HepG2 (cell line): ENCODE data around the gene TUFM. TPM values are rescaled to one million over a fixed set of nuclear protein-coding genes. Genes with fewer than 3 reads are reported as not detected.
A peak's percentile ranks its signal among the peaks of the same experiment; 100 is the strongest.

Source experiments
- CEBPG ChIP-seq: IDR thresholded peaks from 2 replicates; pipeline ENCODE4 v1.6.1; 2016
- GATAD1 ChIP-seq: IDR thresholded peaks from 2 replicates; pipeline ENCODE4 v1.6.1; 2016; ENCODE audit warnings: missing genetic modification reagents, missing compliant biosample characterization
- MIER2 ChIP-seq: IDR thresholded peaks from 2 replicates; pipeline ENCODE4 v1.6.1; 2016; ENCODE audit warnings: missing biosample characterization, missing genetic modification reagents
- RFX1 ChIP-seq: fragments of 450-650 bp; IDR thresholded peaks from 2 replicates; pipeline ENCODE4 v1.6.1; 2017
- SAP130 ChIP-seq: IDR thresholded peaks from 2 replicates; pipeline ENCODE4 v1.6.1; 2016; ENCODE audit warnings: low read depth
- TAF15 ChIP-seq: fragments of 200-400 bp; formaldehyde crosslinking; IDR thresholded peaks from one replicate; pipeline ENCODE4 v1.6.1; 2018; ENCODE audit warnings: mild to moderate bottlenecking, low read depth, low read length; ENCODE audit not compliant: poor library complexity, severe bottlenecking
- YEATS2 ChIP-seq: sonication (generic); formaldehyde crosslinking; IDR thresholded peaks from 2 replicates; pipeline ENCODE4 v1.4.0; 2020; ENCODE audit warnings: missing genetic modification reagents, borderline replicate concordance
- ZBTB3 ChIP-seq: sonication (generic); formaldehyde crosslinking; IDR thresholded peaks from 2 replicates; pipeline ENCODE4 v1.4.0; 2020; ENCODE audit warnings: low read depth, mild to moderate bottlenecking, moderate library complexity, missing genetic modification reagents, borderline replicate concordance
- ZEB1 ChIP-seq: IDR thresholded peaks from 2 replicates; pipeline ENCODE4 v1.6.1; 2012; ENCODE audit warnings: mild to moderate bottlenecking, low read depth, inconsistent platforms; ENCODE audit not compliant: insufficient replicate concordance
- ZFX ChIP-seq: sonication (generic); formaldehyde crosslinking; IDR thresholded peaks from 2 replicates; pipeline ENCODE4 v1.4.0; 2020; ENCODE audit warnings: mild to moderate bottlenecking, low read depth, missing genetic modification reagents, moderate library complexity
- ZNF230 ChIP-seq: sonication (generic); formaldehyde crosslinking; IDR thresholded peaks from 2 replicates; pipeline ENCODE4 v1.4.0; 2020; ENCODE audit warnings: mild to moderate bottlenecking, missing genetic modification reagents
- ZNF468 ChIP-seq: sonication (generic); formaldehyde crosslinking; IDR thresholded peaks from 2 replicates; pipeline ENCODE4 v1.8.0; 2022; ENCODE audit warnings: mild to moderate bottlenecking, moderate library complexity, missing genetic modification reagents
- polyA plus RNA-seq, 8 experiments: library from polyadenylated mRNA; depleted of rRNA in 3 of 8; stranded (reverse) in 7 of 8; unstranded in 1 of 8; fragments of >200 nt; fragmentation: Illumina TruSeq in 4 of 8; extraction: Trizol in 4 of 8; gene quantifications; 2 replicates each; pipeline versions ENCODE4 v1.2.1 to v1.2.3, GENCODE V29; 2011 to 2016; ENCODE audit warnings: low read depth in 4 of 8, missing spikeins in 1 of 8, mixed read lengths in 1 of 8; ENCODE audit not compliant: insufficient read depth in 1 of 8
- total RNA-seq, 5 experiments: library from RNA; depleted of rRNA; stranded (reverse); fragments of >200 nt; fragmentation: Illumina TruSeq; extraction: Trizol; gene quantifications; 2 replicates each; pipeline ENCODE4 v1.2.3, GENCODE V29; 2016; ENCODE audit warnings: low read depth in 1 of 5
- TF ChIP-seq, protein P1 (sequence below): sonication (generic); formaldehyde crosslinking; IDR thresholded peaks from 2 replicates; pipeline ENCODE4 v1.5.0; 2020; ENCODE audit warnings: mild to moderate bottlenecking, missing genetic modification reagents, borderline replicate concordance
- TF ChIP-seq, protein P2 (sequence below): sonication (generic); formaldehyde crosslinking; conservative IDR thresholded peaks from 2 replicates; pipeline ENCODE4 v1.4.0; 2020; ENCODE audit warnings: missing genetic modification reagents
- TF ChIP-seq, protein P3 (sequence below): sonication (generic); formaldehyde crosslinking; IDR thresholded peaks from 2 replicates; pipeline ENCODE4 v1.4.0; 2020; ENCODE audit warnings: missing genetic modification reagents, borderline replicate concordance
- TF ChIP-seq, protein P4 (sequence below): sonication (generic); formaldehyde crosslinking; conservative IDR thresholded peaks from 2 replicates; pipeline ENCODE4 v1.4.0; 2020; ENCODE audit warnings: missing genetic modification reagents
- TF ChIP-seq, protein P5 (sequence below): sonication (generic); formaldehyde crosslinking; IDR thresholded peaks from 2 replicates; pipeline ENCODE4 v1.8.1; 2022; ENCODE audit warnings: mild to moderate bottlenecking, missing genetic modification reagents

Gene TUFM
- total and polyA plus RNA-seq, 2 of the 13 experiments (the other 11 are each of a cell fraction or from before 2014, with no cell fraction given): 206 to 298 TPM

DNA sequence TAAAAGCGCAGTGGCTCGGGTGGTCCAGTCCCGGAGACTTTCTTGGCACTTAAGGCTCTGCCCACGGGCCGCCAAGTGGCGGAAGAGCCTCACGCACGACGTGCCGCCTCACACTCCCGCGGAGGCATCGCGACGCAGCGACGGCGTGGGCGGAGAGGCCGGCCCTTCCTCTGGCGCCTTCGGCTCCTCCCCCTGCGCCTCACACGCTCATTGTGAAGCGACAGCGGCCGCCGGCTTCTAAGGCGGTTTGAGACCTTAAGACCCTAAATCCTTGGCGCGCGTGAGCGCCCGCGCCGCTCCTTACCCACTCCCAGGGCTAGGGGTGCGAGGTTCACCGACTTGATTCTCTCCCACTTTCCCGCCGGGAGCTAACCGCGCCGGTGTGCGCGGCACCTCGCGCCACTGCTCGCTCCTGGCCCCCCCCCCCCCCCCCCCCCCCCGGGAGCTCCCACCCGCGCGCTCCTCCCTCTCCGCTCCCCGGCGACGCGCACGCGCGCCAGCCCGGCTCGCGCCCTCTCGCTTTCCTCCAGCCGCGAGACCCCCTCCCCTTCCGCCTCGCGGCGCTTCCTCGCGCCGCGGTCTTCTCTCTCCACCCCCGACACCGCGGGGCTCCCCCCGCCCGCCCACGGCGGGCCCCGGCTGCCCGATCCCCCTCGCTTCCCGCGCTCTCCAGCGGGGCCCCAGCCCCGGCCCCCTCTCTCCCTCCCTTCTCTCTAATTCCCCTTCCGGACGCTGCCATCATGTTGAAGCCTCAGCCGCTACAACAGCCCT is 23.4 kb downstream of the TUFM start, which contains the start of gene ATXN2L (continued):
- TF ChIP-seq, protein P1, sequence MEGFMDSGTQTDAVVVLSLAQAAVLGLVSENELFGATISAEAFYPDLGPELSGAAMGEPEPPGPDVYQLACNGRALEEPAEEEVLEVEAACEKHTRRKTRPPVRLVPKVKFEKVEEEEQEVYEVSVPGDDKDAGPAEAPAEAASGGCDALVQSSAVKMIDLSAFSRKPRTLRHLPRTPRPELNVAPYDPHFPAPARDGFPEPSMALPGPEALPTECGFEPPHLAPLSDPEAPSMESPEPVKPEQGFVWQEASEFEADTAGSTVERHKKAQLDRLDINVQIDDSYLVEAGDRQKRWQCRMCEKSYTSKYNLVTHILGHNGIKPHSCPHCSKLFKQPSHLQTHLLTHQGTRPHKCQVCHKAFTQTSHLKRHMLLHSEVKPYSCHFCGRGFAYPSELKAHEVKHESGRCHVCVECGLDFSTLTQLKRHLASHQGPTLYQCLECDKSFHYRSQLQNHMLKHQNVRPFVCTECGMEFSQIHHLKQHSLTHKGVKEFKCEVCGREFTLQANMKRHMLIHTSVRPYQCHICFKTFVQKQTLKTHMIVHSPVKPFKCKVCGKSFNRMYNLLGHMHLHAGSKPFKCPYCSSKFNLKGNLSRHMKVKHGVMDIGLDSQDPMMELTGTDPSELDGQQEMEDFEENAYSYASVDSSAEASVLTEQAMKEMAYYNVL (CRISPR knock-in tag): peak; percentile 88
- TF ChIP-seq, protein P2, sequence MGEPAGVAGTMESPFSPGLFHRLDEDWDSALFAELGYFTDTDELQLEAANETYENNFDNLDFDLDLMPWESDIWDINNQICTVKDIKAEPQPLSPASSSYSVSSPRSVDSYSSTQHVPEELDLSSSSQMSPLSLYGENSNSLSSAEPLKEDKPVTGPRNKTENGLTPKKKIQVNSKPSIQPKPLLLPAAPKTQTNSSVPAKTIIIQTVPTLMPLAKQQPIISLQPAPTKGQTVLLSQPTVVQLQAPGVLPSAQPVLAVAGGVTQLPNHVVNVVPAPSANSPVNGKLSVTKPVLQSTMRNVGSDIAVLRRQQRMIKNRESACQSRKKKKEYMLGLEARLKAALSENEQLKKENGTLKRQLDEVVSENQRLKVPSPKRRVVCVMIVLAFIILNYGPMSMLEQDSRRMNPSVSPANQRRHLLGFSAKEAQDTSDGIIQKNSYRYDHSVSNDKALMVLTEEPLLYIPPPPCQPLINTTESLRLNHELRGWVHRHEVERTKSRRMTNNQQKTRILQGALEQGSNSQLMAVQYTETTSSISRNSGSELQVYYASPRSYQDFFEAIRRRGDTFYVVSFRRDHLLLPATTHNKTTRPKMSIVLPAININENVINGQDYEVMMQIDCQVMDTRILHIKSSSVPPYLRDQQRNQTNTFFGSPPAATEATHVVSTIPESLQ (CRISPR knock-in tag): peak; percentile 89; the same call in 1 of the 2 replicates
- TF ChIP-seq, protein P3, sequence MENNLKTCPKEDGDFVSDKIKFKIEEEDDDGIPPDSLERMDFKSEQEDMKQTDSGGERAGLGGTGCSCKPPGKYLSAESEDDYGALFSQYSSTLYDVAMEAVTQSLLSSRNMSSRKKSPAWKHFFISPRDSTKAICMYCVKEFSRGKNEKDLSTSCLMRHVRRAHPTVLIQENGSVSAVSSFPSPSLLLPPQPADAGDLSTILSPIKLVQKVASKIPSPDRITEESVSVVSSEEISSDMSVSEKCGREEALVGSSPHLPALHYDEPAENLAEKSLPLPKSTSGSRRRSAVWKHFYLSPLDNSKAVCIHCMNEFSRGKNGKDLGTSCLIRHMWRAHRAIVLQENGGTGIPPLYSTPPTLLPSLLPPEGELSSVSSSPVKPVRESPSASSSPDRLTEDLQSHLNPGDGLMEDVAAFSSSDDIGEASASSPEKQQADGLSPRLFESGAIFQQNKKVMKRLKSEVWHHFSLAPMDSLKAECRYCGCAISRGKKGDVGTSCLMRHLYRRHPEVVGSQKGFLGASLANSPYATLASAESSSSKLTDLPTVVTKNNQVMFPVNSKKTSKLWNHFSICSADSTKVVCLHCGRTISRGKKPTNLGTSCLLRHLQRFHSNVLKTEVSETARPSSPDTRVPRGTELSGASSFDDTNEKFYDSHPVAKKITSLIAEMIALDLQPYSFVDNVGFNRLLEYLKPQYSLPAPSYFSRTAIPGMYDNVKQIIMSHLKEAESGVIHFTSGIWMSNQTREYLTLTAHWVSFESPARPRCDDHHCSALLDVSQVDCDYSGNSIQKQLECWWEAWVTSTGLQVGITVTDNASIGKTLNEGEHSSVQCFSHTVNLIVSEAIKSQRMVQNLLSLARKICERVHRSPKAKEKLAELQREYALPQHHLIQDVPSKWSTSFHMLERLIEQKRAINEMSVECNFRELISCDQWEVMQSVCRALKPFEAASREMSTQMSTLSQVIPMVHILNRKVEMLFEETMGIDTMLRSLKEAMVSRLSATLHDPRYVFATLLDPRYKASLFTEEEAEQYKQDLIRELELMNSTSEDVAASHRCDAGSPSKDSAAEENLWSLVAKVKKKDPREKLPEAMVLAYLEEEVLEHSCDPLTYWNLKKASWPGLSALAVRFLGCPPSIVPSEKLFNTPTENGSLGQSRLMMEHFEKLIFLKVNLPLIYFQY (CRISPR knock-in tag): peak; percentile 82; the same call in 1 of the 2 replicates
- TF ChIP-seq ZEB1 (no peak), ZNF230 (CRISPR knock-in tag) (peak; percentile 92; the same call in 1 of the 2 replicates), GATAD1 (peak; percentile 96), RFX1 (no peak), SAP130 (peak; percentile 96), CEBPG (peak; percentile 63), ZFX (peak; percentile 87), TAF15 (no peak), YEATS2 (CRISPR knock-in tag) (peak; percentile 100), ZBTB3 (CRISPR knock-in tag) (0 out of 2 replicates have a peak, but pooled peaks have one; percentile 59), ZNF468 (CRISPR knock-in tag) (no peak), MIER2 (peak; percentile 77)
- TF ChIP-seq, protein P4, sequence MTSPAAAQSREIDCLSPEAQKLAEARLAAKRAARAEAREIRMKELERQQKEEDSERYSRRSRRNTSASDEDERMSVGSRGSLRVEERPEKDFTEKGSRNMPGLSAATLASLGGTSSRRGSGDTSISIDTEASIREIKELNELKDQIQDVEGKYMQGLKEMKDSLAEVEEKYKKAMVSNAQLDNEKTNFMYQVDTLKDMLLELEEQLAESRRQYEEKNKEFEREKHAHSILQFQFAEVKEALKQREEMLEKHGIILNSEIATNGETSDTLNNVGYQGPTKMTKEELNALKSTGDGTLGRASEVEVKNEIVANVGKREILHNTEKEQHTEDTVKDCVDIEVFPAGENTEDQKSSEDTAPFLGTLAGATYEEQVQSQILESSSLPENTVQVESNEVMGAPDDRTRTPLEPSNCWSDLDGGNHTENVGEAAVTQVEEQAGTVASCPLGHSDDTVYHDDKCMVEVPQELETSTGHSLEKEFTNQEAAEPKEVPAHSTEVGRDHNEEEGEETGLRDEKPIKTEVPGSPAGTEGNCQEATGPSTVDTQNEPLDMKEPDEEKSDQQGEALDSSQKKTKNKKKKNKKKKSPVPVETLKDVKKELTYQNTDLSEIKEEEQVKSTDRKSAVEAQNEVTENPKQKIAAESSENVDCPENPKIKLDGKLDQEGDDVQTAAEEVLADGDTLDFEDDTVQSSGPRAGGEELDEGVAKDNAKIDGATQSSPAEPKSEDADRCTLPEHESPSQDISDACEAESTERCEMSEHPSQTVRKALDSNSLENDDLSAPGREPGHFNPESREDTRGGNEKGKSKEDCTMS (CRISPR knock-in tag): peak; percentile 82; the same call in 1 of the 2 replicates
- TF ChIP-seq, protein P5, sequence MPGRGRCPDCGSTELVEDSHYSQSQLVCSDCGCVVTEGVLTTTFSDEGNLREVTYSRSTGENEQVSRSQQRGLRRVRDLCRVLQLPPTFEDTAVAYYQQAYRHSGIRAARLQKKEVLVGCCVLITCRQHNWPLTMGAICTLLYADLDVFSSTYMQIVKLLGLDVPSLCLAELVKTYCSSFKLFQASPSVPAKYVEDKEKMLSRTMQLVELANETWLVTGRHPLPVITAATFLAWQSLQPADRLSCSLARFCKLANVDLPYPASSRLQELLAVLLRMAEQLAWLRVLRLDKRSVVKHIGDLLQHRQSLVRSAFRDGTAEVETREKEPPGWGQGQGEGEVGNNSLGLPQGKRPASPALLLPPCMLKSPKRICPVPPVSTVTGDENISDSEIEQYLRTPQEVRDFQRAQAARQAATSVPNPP (CRISPR knock-in tag): no peak; the same call in 1 of the 2 replicates
